Skeletal muscle satellite cell (primary cell): Measurements from ENCODE around the gene ZBTB16.

Experiments used
- H3K27me3 ChIP-seq: 2 replicates; pipeline ENCODE4 v1.7.0; 2013; ENCODE audit warnings: low read length; ENCODE audit not compliant: control insufficient read depth, insufficient read depth
- H3K36me3 ChIP-seq: 2 replicates; pipeline ENCODE4 v1.7.0; 2013; ENCODE audit warnings: mild to moderate bottlenecking, control low read depth, low read length; ENCODE audit not compliant: insufficient read depth
- H3K4me1 ChIP-seq: 2 replicates; pipeline ENCODE4 v1.7.0; 2013; ENCODE audit warnings: low read length; ENCODE audit not compliant: control insufficient read depth, insufficient read depth
- H3K4me2 ChIP-seq: 2 replicates; pipeline ENCODE4 v1.7.0; 2013; ENCODE audit warnings: mild to moderate bottlenecking, low read length
- H3K4me3 ChIP-seq: 2 replicates; pipeline ENCODE4 v1.7.0; 2013; ENCODE audit warnings: low read length
- H3K9ac ChIP-seq: 2 replicates; pipeline ENCODE4 v1.7.0; 2013; ENCODE audit warnings: mild to moderate bottlenecking, low read depth, low read length, moderate library complexity
- H3K9me3 ChIP-seq: replicated peaks from 2 replicates; pipeline ENCODE4 v1.7.0; 2013; ENCODE audit warnings: mild to moderate bottlenecking, control low read depth, low read length

Gene ZBTB16

DNA sequence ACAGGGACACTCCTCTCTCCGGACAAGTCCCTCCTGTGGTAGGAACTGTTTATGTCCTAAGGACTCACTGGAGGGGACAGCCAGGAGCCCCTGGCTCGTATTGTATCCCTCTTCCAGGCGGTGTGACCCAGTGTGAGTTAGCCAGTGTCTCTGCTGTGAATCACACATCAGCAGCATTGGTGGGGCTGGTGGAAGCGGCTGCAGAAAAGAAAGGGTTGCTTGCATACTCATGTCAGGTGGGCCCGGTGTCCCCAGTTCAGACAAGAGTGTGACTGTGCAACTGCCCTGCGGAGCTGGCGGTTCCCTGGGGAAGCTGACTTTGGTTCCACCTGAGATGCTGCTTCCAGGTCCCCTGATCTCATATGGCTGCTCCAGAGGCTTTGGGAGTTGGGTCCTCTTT lies 99.4 kb downstream of the ZBTB16 start:
- Histone ChIP-seq H3K36me3 (peaks cover 43% of the 10 kb centered on the region), H3K9ac (peak overlapping the region; percentile 75), H3K4me1 (peaks cover 85% of the 10 kb centered on the region), H3K9me3 (no peaks in the 10 kb centered on the region), H3K4me2 (no peak overlapping the region), H3K27me3 (no peaks in the 10 kb centered on the region), H3K4me3 (no peak overlapping the region)

DNA sequence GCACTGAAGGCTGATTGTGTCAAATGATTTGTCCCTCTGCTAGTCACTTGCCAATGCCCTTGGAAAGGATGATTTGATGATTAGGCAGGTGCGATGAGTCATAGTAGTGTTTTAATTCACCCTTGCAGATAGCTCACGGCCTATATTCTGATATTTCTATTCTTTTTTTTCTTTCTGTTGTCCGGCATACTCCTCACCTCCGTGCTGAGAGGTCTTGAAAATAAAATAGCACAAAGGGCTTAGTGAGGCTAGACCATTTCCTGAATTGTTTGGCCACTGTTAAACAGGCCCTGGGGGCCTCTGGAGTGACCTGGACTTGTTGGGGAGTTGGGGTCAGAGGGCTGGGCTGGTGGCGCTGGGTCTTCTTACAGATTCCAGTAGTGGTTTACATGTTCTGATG lies 99.8 kb downstream of the ZBTB16 start:
- Histone ChIP-seq H3K4me2 (peak overlapping the region; percentile 2), H3K36me3 (peaks cover 43% of the 10 kb centered on the region), H3K4me1 (peaks cover 85% of the 10 kb centered on the region), H3K9ac (peak overlapping the region; percentile 75), H3K9me3 (no peaks in the 10 kb centered on the region), H3K27me3 (no peaks in the 10 kb centered on the region), H3K4me3 (no peak overlapping the region)

DNA sequence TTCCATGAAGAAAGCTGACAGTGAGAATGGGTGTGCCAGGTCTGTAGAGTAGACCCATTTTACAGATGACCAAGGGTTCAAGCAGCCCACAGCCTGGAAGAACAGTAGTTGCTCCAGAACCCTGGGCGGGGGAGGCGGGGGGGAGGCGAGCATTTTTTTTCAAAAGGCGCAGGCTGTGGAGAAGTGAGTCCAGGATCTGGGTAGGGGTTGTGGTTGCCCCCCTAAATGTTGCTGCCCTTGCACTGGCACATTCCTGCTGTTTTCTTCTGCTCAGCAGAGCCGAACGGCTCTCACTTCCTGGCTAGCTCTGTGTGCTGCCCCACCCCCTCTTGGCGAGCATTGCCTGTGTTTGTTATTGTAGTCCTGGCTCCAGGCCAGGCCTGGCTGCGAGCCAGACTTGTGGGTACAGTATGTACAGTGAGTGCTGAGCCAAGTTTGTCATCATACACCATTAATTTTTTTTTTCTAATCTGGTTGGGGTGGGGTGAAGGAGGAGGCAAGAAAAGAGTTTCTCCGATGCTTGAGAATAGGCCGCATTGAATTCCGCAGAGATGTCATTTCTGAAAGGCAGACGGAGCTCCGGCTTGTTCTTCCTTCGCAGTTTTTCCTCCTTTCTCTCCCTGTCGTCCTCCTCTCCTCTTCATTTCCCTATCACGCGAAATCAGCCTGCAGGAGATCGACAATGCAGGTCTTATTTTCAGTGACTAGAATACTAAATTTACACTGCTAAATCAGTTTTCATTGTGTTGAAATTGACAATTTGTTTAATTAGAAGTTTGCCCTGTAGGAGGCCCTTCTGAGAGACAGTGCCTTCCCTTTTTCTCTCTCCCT lies 100.5 kb downstream of the ZBTB16 start:
- H3K4me3 ChIP-seq, result peak overlapping the region; percentile 58
- H3K9me3 ChIP-seq, result no peaks in the 10 kb centered on the region
- H3K4me1 ChIP-seq, result peaks cover 85% of the 10 kb centered on the region

DNA sequence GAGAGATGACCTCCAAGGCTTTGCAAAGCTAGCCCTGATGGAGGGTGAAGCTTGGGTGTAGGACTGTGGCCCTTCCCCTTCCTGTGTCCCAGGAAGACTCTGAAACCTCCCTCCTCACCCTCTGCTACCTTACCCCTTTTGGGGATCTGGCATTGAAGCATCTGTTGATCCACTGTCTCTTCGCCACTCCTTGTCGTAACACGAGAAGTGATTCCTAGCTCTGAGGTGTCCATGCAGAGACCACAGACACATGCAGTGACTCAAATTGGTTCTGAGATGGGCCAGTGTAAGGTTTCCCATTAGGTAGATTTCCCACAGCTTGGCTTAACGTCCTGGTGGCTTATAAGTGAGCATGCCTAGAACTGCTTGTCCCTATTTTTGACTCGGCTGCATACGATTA lies 101.4 kb downstream of the ZBTB16 start:
- H3K4me1 ChIP-seq, result peaks cover 85% of the 10 kb centered on the region
- H3K4me3 ChIP-seq, result peak overlapping the region; percentile 58
- peak overlapping the region; percentile 73 for H3K4me2 ChIP-seq
- peak overlapping the region; percentile 90 for H3K9ac ChIP-seq
- H3K36me3 ChIP-seq, result peaks cover 35% of the 10 kb centered on the region
- H3K27me3 ChIP-seq, result no peaks in the 10 kb centered on the region
- no peaks in the 10 kb centered on the region for H3K9me3 ChIP-seq

More for the DNA sequence above, 100.5 kb downstream of the ZBTB16 start:
- peak overlapping the region; percentile 73 for H3K4me2 ChIP-seq
- H3K36me3 ChIP-seq, result peaks cover 41% of the 10 kb centered on the region
- H3K9ac ChIP-seq, result peak overlapping the region; percentile 90
- no peaks in the 10 kb centered on the region for H3K27me3 ChIP-seq

DNA sequence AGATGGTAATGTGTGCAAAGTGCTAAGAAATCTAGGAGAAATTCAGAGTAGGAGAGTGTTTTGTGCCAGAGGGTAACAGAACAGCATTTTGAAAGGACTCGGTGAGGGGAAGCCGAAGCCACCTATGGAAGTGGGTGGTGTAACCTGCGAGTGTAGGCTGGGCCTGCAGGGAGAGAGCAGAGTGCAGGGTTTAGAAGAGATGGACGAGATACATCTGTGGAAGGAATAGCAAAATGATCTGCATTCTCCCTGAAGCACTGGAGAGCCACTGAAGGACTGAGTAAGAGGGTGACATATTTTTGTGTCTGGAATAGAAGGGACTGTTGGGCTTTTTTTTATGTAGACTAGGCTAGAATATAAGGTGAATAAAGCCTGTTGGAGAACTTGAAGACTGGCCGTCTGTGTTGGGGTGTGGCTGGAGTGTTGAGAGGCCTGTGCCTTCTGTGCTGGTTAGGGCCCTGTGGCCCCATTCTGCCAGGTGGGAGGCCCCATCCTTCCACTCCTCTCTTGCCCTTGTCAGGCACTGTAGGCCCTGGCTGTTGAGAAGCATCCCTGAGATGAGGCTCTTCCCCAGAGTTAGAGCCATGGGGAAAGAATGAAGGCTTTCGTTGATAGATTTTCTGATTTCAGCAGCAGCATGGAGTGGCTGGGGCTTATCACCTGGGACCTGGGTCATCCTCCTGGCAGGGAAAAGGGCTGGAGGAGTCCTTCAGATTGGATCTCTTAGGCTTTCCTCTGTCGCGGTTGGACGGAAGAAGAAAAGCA lies 102.2 kb downstream of the ZBTB16 start:
- Histone ChIP-seq H3K4me1 (peaks cover 90% of the 10 kb centered on the region), H3K9me3 (no peaks in the 10 kb centered on the region), H3K36me3 (peaks cover 29% of the 10 kb centered on the region), H3K4me3 (peak overlapping the region; percentile 42), H3K27me3 (no peaks in the 10 kb centered on the region), H3K4me2 (peak overlapping the region; percentile 73), H3K9ac (peak overlapping the region; percentile 90)

DNA sequence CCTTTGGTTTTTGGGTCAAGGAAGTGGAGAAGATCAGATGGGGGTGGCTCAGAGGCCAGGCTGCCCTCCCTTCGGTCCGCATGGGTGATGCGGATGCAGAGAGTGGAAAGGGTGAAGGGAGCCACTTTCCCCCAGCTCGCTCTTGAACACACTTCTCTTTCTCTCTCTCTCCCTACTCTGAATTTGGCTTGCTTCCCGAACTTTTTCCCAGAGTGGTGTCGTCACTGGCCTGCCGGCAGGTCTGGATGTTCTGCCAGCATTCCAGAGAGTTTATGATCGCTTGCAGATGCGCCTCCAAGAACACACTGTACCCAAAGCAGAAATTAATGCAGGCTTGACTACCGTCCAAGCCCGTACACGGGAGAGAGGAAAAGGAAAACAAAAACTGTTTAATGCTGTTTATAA lies 103.2 kb downstream of the ZBTB16 start:
- peaks cover 19% of the 10 kb centered on the region for H3K36me3 ChIP-seq
- H3K4me3 ChIP-seq, result peak overlapping the region; percentile 42
- H3K4me2 ChIP-seq, result peak overlapping the region; percentile 67
- no peaks in the 10 kb centered on the region for H3K9me3 ChIP-seq
- no peaks in the 10 kb centered on the region for H3K27me3 ChIP-seq
- peaks cover 90% of the 10 kb centered on the region for H3K4me1 ChIP-seq
- peak overlapping the region; percentile 90 for H3K9ac ChIP-seq

DNA sequence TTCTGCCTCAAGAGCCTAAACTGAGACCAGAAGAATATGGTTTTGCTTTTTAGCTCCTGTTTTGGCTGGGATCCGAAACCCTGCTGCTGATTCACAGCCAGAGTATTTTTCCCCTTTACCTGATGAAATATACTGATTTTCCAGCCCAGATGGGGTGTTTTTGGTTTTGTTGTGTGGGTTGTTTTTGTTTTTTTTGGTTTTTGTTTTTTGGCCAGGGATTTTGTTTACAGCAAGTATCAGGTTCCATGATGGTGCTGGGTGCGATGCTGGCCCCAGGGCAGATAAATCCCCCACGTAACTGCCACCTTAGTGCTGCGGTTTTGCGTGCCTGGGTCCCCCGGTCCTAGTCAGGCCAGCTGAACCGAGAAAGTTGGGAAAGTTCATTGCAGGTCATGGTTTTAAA lies 103.7 kb downstream of the ZBTB16 start:
- Histone ChIP-seq H3K27me3 (no peaks in the 10 kb centered on the region), H3K4me3 (peak overlapping the region; percentile 47), H3K4me1 (peaks cover 90% of the 10 kb centered on the region)

DNA sequence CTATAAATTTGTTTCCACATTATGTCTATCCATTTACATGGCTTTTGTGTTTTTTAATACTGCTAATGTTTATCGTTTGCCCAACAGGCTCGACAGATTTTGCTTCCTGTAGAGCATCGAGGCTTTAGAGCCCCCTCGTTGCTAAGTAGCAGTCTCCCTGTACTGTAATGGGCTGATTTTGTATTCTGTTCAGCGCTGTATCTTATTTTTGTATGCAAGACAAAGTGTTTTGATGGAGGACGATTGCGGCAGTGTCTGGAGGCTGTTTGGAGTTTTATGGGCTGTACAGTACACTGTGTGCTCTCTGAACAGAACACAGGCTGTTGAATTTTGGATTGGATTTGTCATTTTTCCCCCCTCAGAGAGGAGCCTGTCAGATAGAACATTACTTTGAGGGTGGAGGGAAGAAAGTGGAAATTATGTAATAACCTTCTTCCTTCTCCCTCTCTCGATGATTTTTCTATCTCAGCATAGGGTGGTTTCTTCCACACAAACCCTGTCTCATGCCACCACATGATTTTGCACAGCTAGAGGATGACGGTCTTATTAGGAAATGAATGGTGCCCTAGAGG lies 104.4 kb downstream of the ZBTB16 start:
- H3K4me2 ChIP-seq, result peak overlapping the region; percentile 77
- no peaks in the 10 kb centered on the region for H3K9me3 ChIP-seq
- H3K36me3 ChIP-seq, result peaks cover 14% of the 10 kb centered on the region
- H3K4me1 ChIP-seq, result peaks cover 90% of the 10 kb centered on the region
- peak overlapping the region; percentile 95 for H3K9ac ChIP-seq
- no peaks in the 10 kb centered on the region for H3K27me3 ChIP-seq
- peak overlapping the region; percentile 47 for H3K4me3 ChIP-seq

More for the DNA sequence above, 103.7 kb downstream of the ZBTB16 start:
- H3K9me3 ChIP-seq, result no peaks in the 10 kb centered on the region
- H3K9ac ChIP-seq, result peak overlapping the region; percentile 95
- peak overlapping the region; percentile 77 for H3K4me2 ChIP-seq
- peaks cover 17% of the 10 kb centered on the region for H3K36me3 ChIP-seq

DNA sequence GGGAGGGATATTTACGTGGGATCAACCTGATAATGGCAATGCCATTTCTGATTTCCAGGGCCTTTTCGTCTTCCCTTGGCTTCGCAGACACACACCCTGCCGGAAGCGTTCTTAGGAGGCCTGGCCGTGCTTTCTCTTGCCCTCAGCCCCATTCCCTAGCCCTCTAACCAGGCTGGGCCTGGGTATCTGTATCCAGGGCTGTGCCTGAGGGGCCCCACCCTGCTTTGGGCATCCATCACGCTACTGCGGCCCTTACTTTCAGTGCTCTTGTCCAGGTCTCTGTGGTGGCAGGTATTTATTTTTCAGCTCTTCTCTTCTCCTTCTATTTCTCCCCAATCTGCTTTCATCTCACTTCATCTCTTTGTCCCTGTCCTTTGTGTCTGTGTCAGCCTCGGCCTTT lies 105.0 kb downstream of the ZBTB16 start:
- Histone ChIP-seq H3K9ac (peak overlapping the region; percentile 95), H3K9me3 (no peaks in the 10 kb centered on the region), H3K4me3 (peak overlapping the region; percentile 2), H3K36me3 (peaks cover 9% of the 10 kb centered on the region), H3K4me1 (peaks cover 90% of the 10 kb centered on the region), H3K27me3 (no peaks in the 10 kb centered on the region), H3K4me2 (peak overlapping the region; percentile 77)

DNA sequence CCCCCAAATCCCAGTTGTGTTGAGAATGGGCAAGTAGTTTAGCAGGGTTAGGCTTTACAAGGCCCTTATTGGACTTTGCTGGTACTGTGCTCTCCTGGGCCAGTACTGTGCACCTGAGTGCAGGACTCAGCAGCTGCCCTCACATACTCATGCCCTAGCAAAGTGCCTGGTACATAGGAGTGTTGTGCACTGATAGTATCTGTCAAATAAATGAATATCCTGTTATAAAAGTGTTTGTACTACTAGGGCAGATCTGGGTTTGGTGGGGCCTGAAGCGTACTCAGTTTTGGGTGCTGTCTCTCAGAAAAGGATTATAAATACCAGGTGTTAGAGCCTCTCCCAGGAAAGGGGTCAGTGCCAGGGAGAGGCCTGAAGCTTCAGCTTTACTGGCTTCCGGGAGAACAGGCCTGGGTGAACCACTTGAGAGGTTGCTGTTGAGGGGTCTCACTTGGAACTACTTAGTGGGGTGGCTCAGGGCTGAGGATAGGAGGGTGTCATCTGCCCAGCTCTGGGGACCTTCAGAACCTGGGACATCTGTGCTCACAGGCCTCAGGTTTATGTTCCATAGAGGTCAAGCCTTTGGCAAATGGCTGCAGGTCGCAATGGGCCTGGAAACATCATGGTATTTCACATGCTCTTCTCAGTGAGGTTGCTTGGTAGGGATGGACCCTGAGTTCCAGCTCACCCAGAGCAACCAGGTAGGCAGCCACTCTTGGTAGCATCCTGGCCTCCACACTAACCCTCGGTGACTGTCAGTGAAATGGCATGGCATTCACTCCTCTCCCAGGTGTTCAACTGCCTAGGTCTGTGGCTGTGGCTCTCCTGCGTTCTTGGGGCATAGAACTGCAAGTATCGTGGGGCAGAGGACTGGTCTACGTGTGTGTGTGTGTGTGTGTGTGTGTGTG lies 106.1 kb downstream of the ZBTB16 start:
- H3K27me3 ChIP-seq, result no peaks in the 10 kb centered on the region

More for the DNA sequence above, 106.1 kb downstream of the ZBTB16 start:
- H3K36me3 ChIP-seq, result peaks cover 13% of the 10 kb centered on the region
- H3K4me2 ChIP-seq, result peak overlapping the region; percentile 61
- peak overlapping the region; percentile 95 for H3K9ac ChIP-seq
- peaks cover 91% of the 10 kb centered on the region for H3K4me1 ChIP-seq
- no peak overlapping the region for H3K4me3 ChIP-seq
- H3K9me3 ChIP-seq, result no peaks in the 10 kb centered on the region
